Activated CD4-positive, alpha-beta T cell treated with anti-CD3 and anti-CD28 coated beads, Interleukin-2, amount 10 ng/mL, durations not matched to agents 7 days and 5 days (primary cell): ENCODE measurements around the gene PIK3R5. TPM values are rescaled to one million over a fixed set of nuclear protein-coding genes. Genes with fewer than 3 reads are reported as not detected.

Source experiments
- CTCF ChIA-PET: fragments of 350-600 bp; sonication (Branson Sonifier 250); formaldehyde crosslinking; loops from one replicate; lab custom pipeline; 2021; ENCODE audit warnings: antibody characterized with exemption; lab: Charles Lee
- POLR2A ChIA-PET: fragments of 350-600 bp; sonication (Branson Sonifier 250); formaldehyde crosslinking; loops from one replicate; lab custom pipeline; 2021; ENCODE audit warnings: antibody characterized with exemption; lab: Charles Lee
- DNase-seq: peaks from one replicate; pipeline ENCODE4 v3.0.0-alpha.2; 2020
- H3K27ac Mint-ChIP-seq: one replicate; pipeline ENCODE4 v1.8.0; 2021; ENCODE audit warnings: mild to moderate bottlenecking, moderate library complexity, mixed read lengths
- H3K27me3 Mint-ChIP-seq: one replicate; pipeline ENCODE4 v1.8.0; 2021; ENCODE audit warnings: mixed read lengths
- H3K36me3 Mint-ChIP-seq: one replicate; pipeline ENCODE4 v1.8.0; 2021; ENCODE audit warnings: low read depth, mixed read lengths
- H3K4me1 Mint-ChIP-seq: one replicate; pipeline ENCODE4 v1.8.0; 2021; ENCODE audit warnings: mixed read lengths
- H3K4me3 Mint-ChIP-seq: one replicate; pipeline ENCODE4 v1.8.0; 2021; ENCODE audit warnings: mild to moderate bottlenecking, moderate library complexity, mixed read lengths
- H3K9me3 Mint-ChIP-seq: one replicate; pipeline ENCODE4 v1.8.0; 2021; ENCODE audit warnings: mixed read lengths
- total RNA-seq, 2 experiments: library from RNA; stranded (reverse); gene quantifications; one replicate each; pipeline ENCODE4 v1.2.3, GENCODE V29; 2021

The PIK3R5 gene
- total RNA-seq, 2 experiments from 2014 or later = 73.4 to 77.6 TPM

DNA sequence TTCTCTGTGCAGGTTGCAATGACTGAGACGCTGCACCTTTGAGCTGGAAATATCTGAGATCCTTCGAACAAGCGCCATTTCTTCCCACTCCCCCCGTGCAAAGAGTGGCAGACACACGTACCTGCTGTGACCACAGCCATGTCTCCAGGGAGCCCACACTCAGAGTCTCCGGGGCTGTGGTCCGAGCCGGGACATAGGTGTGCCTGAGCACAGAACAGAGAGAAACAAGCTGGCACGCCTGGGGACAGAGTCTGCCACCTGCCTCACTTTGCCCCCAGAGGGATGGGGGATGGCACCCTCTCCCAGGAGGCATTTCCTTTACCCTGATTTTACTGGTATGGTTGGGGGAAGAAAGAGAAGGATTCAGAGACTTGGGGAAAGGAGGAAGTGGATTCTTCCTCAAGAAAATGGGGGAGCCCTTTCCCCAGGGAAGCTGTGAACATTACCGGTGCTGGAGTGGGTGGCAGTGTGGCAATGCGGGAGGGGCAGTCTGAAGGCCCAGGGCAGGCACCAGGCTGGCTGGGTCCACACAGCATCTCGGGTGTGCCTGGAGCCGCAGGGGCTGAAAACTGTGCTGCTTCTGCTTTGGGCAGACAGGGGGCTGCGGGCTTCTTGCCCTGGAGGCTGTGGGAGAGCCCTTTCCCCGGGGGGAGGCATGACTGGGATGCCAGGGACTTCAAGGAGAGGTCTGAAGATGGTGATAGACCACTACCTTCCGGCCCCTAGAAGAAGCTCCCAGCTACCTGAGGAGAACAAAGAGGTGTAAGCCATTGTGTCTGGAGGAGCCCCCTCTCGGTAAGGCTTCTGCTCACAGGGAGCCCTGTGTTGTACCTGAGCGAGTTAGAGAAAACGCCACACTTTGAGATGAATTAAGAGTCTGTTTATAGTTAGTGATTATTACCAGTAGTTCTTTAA, 91.4 kb downstream of the PIK3R5 start:
- no peak overlapping the region for H3K27ac Mint-ChIP-seq
- DNase-seq = no peak
- ChIA-PET CTCF (interaction anchor here (0.7 kb wide), 1 partner anchor 9 kb away, joined by 3 read pairs; no protein-coding TSS in a partner anchor), POLR2A (no interaction called here)
- no peaks in the 10 kb centered on the region for H3K9me3 Mint-ChIP-seq
- H3K36me3 Mint-ChIP-seq = peaks cover 18% of the 10 kb centered on the region
- no peak overlapping the region for H3K4me3 Mint-ChIP-seq
- peaks cover 5% of the 10 kb centered on the region for H3K4me1 Mint-ChIP-seq
- H3K27me3 Mint-ChIP-seq = no peaks in the 10 kb centered on the region

DNA sequence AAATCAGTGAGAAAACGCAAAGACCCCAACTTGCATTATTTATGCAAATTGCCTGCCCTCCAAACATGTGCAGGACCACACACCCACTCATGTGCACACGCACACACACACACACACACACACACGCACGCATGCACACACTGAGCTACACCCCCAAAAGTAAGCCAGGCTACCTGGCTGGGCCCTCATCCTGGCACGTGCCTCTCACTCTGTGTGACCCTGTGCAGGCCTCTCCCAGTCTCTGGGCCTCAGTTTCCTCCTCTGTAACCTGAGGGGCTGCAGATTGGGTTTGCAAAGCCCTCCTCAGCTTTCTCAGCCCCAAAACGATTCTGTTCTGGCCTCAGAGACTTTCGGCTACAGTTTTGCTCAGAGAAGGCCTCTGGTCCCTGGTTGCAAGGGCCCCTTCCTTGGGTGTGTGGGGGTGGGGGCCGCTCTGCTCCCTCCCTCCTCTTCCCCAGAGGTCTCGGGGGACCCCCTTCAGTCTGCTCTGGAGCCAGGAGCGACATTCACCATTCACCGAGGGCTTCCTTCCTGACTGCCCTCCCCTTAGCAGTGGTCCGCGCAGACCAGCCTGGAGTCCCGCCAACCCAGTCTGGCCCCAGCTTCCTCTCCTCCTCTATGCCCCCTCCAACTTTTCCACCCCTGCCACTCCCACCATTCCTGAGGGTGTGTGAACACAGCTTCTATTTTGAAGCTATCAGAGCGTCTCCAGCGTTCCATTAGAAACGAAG, 92.6 kb downstream of the PIK3R5 start:
- Mint-ChIP-seq H3K36me3 (peaks cover 6% of the 10 kb centered on the region), H3K27ac (no peak overlapping the region), H3K27me3 (no peaks in the 10 kb centered on the region), H3K4me1 (peaks cover 14% of the 10 kb centered on the region), H3K9me3 (no peaks in the 10 kb centered on the region), H3K4me3 (no peak overlapping the region)
- CTCF ChIA-PET = interaction anchor here (0.6 to 1.1 kb wide), 2 partner anchors 23 to 1224 kb away, joined by 3 read pairs; no protein-coding TSS in a partner anchor
- DNase-seq = no peak
- POLR2A ChIA-PET = interaction anchor here (0.6 kb wide), 1 partner anchor 854 kb away, joined by 4 read pairs; no protein-coding TSS in a partner anchor

DNA sequence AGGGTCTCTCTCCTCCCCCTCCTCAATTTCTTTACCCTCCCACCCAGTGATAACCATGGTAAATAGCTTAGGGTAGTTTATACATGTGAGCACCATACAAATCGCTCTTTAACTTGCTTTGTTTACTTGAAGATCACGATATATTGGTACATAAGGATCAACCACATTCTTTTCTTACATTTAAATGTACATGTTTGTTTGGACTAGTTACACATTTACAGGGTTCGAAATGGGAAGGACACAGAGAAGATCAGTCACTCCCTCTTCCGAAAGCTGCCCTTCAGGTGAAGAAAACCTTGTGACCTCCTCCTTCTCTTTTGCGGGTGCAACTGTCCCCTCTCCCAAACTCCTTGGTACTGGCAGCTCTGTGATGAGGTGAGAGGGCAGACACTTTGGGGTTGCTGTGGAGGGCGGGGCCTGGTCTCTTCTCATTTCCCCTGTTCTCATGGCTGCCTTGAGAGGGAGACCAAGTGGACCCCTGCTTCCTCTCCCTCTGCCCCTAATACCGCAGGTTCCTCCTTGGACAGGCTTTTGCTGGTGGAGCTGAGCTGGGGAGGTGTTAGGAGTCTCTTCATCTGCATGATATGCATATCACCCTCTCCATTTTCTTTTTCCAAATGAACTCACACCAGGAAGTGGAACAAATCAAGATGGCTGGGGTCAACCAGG, 93.3 kb downstream of the PIK3R5 start:
- no peaks in the 10 kb centered on the region for H3K27me3 Mint-ChIP-seq
- no peaks in the 10 kb centered on the region for H3K9me3 Mint-ChIP-seq
- POLR2A ChIA-PET = interaction anchor here (0.6 kb wide), 1 partner anchor 853 kb away, joined by 4 read pairs; no protein-coding TSS in a partner anchor
- no peak for DNase-seq
- H3K27ac Mint-ChIP-seq = no peak overlapping the region
- H3K4me1 Mint-ChIP-seq = peaks cover 21% of the 10 kb centered on the region
- CTCF ChIA-PET = interaction anchor here (0.6 to 1.7 kb wide), 4 partner anchors 14 to 1223 kb away, joined by 3 read pairs; no protein-coding TSS in a partner anchor
- H3K36me3 Mint-ChIP-seq = peaks cover 3% of the 10 kb centered on the region
- no peak overlapping the region for H3K4me3 Mint-ChIP-seq

DNA sequence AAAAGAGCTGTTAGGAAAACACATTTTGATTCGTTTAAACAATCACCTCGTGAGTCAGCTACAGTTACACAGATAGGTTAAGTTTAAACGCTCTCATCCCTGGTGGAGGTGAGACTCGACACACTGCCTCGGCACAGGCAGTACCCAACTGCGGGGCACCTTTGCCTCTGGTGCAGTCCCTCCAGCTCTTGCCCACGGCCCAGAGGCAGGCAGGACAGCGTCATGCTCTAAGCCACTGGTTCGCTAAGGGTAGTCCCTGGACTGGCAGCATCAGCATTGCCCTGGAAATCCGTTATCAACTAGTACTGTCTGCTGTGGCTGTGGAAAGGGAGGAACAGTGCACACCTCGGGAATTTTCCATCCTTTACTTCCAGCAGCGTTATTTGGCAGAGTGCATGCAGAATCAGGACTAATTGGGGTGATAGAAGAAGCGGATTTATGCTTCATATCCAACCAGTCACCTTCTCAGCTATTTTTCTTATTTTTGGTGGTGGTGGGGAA, 94.4 kb downstream of the PIK3R5 start:
- Mint-ChIP-seq H3K4me3 (no peak overlapping the region), H3K27me3 (no peaks in the 10 kb centered on the region), H3K9me3 (no peaks in the 10 kb centered on the region), H3K27ac (no peak overlapping the region), H3K36me3 (peaks cover 3% of the 10 kb centered on the region), H3K4me1 (peaks cover 29% of the 10 kb centered on the region)
- CTCF ChIA-PET = interaction anchor here (1.1 to 1.7 kb wide), 2 partner anchors 13 to 487 kb away, joined by 3 read pairs; no protein-coding TSS in a partner anchor
- POLR2A ChIA-PET = no interaction called here
- DNase-seq = no peak

DNA sequence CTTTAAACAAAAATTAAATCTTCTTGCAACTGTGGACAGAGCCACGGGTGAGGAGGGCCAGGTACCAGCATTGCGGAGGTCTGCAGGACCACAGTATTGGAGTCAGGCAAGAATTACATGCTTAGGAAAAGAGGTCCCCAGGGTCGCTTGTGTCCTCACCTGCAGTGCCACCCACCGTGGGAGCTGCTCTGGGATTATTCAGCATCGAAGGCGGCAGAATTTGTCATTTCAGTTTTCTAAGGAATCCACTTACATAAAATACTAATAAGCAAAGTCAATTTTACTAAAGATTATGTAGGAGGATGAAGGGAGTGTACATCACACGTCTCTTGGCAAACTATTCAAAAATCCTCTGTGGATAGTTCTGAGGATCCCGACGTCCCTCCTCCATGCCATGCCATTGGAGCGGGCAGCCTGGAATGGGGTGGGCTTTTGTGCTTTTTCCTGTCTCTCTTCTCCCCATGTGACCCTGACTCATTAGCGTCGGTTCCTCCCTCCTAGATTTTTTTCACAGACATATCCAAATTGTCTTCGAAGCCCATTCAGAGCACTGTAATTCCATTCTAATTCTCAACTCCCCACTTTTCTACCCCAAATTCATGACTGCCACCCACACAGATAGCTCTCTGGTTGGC, 95.0 kb downstream of the PIK3R5 start:
- peaks cover 29% of the 10 kb centered on the region for H3K4me1 Mint-ChIP-seq
- H3K27ac Mint-ChIP-seq = no peak overlapping the region
- CTCF ChIA-PET = interaction anchor here (1.7 kb wide), 1 partner anchor 12 kb away, joined by 3 read pairs; no protein-coding TSS in a partner anchor
- H3K27me3 Mint-ChIP-seq = no peaks in the 10 kb centered on the region
- H3K36me3 Mint-ChIP-seq = peaks cover 3% of the 10 kb centered on the region
- DNase-seq = no peak
- no peak overlapping the region for H3K4me3 Mint-ChIP-seq
- POLR2A ChIA-PET = no interaction called here
- no peaks in the 10 kb centered on the region for H3K9me3 Mint-ChIP-seq

DNA sequence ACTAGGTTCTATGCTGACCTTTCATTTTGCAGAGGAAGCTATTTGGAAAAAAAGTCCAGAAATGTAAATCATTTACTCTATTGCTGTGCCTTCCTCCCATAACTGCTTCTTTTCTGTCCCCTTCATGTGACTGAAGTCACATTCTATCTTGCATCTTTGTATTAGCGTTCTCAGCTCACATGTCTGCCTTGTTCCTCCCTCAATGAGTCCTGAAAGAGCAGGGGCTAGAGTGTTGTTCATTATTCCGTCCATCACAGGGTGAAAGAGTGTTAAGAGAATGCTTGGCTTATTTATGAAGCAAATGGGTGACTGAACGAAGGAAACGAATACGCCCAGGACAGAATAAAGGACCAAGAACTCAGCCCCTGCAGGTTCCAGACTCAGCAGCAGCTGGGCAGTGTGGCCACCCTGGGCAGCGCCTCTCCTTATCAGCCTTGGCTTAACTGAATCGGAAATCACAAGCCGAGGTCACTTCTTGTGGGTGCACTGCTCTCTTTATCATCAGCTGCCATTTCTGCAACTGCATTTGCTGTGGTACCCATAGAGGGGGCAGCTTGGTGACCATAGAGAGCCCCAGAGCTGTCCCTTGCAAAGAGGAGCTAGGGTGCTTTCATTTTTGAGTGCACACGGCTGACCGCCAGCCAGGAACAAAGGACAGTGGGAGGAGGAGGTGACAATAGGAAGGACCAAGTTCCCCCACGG, 96.2 kb downstream of the PIK3R5 start:
- H3K36me3 Mint-ChIP-seq = peaks cover 3% of the 10 kb centered on the region
- no peak overlapping the region for H3K27ac Mint-ChIP-seq
- H3K9me3 Mint-ChIP-seq = no peaks in the 10 kb centered on the region
- H3K4me3 Mint-ChIP-seq = no peak overlapping the region
- peaks cover 34% of the 10 kb centered on the region for H3K4me1 Mint-ChIP-seq
- POLR2A ChIA-PET = no interaction called here
- no peaks in the 10 kb centered on the region for H3K27me3 Mint-ChIP-seq
- CTCF ChIA-PET = interaction anchor here (0.9 to 1.5 kb wide), 4 partner anchors 11 to 26 kb away, joined by 3 to 4 read pairs (median 3); no protein-coding TSS in a partner anchor
- no peak for DNase-seq

DNA sequence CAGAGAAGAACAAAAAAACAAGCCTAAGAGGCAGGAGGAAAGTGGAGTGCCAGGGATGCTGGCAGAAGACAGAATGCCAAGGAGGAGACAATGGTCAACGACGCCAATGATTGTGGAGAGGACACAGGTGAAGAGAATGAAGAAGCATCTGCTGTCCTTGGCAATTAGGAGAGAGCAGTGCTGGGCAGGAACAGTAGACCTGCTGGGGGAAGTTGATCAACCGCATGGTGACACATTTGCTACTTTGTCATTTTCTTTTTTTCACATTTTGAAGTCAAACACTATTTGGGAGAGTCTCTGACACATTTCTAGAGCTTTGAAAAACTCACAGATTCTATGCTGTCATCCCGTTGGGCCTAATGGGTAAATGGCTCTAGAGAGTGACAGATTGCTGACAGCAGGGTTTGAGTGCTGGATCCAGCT, 97.0 kb downstream of the PIK3R5 start:
- ChIA-PET POLR2A (no interaction called here), CTCF (interaction anchor here (0.9 to 1.5 kb wide), 3 partner anchors 10 to 27 kb away, joined by 3 to 4 read pairs (median 3); no protein-coding TSS in a partner anchor)
- H3K9me3 Mint-ChIP-seq = no peaks in the 10 kb centered on the region
- no peaks in the 10 kb centered on the region for H3K27me3 Mint-ChIP-seq
- DNase-seq = no peak
- H3K4me1 Mint-ChIP-seq = peaks cover 34% of the 10 kb centered on the region
- no peak overlapping the region for H3K4me3 Mint-ChIP-seq
- H3K27ac Mint-ChIP-seq = no peak overlapping the region
- peaks cover 3% of the 10 kb centered on the region for H3K36me3 Mint-ChIP-seq

DNA sequence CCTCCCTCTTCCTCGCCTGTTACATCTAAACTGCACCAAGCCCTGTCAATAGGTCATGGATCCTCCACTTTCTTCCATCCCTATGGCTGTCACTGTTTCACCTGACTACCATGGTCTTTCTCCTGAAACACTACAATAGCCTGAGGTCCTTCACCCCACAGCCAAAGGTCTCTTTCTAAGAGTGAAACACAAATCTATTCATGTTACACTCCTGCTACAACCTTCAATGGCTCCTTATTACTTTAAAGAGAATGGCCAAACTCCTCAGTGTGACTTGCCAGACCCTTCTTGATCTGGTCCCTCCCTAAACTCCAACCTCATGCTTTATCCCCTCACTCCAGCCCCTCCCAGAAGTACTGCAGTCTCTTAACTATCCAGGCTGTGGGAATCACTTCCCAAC, 97.4 kb downstream of the PIK3R5 start:
- H3K36me3 Mint-ChIP-seq = peaks cover 5% of the 10 kb centered on the region
- no peaks in the 10 kb centered on the region for H3K27me3 Mint-ChIP-seq
- no peak for DNase-seq
- H3K9me3 Mint-ChIP-seq = no peaks in the 10 kb centered on the region
- CTCF ChIA-PET = interaction anchor here (1.2 to 1.5 kb wide), 3 partner anchors 10 to 28 kb away, joined by 3 to 4 read pairs (median 3); no protein-coding TSS in a partner anchor
- peaks cover 34% of the 10 kb centered on the region for H3K4me1 Mint-ChIP-seq
- POLR2A ChIA-PET = no interaction called here
- peak overlapping the region; percentile 89 for H3K27ac Mint-ChIP-seq
- H3K4me3 Mint-ChIP-seq = peak overlapping the region; percentile 90

DNA sequence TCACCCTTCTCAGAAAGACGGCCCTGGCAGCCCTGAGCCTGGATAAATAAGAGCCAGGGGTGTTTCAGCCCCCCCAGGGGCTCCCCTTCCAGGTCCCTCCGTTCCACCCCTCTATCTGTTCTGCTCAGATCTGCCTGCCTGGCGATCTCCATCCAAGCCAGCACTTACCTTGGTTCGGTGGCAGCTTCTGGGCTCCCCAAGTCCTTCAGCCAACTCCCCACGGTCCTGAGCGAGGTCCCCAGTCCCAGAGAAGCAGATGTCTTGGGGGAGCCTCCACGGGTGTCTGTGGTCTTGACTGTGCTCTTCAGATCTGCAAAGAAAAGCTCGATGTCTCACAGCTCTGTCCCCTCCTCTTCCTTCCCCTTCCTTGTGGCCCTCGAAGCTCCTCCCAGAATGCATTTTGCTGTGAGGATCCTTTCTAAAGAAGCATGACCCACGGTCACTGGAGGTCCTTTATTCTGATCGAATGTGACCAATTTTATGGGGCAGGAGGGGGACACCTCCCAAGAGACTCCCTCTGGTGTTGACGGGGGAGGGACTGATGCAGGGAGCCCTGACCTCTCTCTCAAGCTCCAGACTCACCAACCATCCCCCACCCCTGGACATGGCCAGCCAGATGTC, 98.0 kb downstream of the PIK3R5 start, which contains the start of gene PIK3R6:
PIK3R6 (minus strand) TSS at position 314 of the 621 bp plus-strand sequence. CDS start 17,880 bp downstream, outside the sequence.
- Mint-ChIP-seq H3K4me3 (peak within 1 kb of the TSS; percentile 90), H3K9me3 (no peaks in the 10 kb centered on the region), H3K36me3 (peaks cover 7% of the 10 kb centered on the region), H3K27ac (peak within 1 kb of the TSS; percentile 89), H3K4me1 (peaks cover 37% of the 10 kb centered on the region), H3K27me3 (no peaks in the 10 kb centered on the region)
- ChIA-PET CTCF (interaction anchor here (0.8 to 1.5 kb wide), 3 partner anchors 9 to 12 kb away, joined by 3 to 4 read pairs (median 3); no protein-coding TSS in a partner anchor), POLR2A (no interaction called here)
- peak; percentile 26 for DNase-seq

DNA sequence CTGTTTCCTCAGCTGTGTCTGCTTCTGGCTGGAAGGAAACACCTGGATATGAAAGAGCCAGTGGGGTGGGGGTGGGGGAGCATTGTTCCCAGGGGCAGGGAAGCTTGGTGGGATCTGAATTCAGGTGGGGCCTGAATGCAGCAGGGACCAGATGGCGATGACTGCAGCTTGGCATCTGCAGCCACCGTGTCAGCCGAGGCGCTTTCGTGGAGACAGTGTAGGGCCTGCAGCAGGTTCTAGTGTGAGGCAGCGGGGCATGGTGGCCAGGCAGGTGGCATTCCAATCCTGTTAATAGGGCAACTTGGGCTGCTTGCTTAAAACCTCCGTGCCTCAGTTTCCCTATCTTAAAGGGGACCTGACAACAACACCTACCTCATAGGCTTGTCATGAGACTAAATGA, 99.7 kb downstream of the PIK3R5 start:
- Mint-ChIP-seq H3K4me1 (peaks cover 50% of the 10 kb centered on the region), H3K4me3 (no peak overlapping the region)
- DNase-seq = no peak

More for the DNA sequence above, 99.7 kb downstream of the PIK3R5 start:
- no peak overlapping the region for H3K27ac Mint-ChIP-seq
- peaks cover 12% of the 10 kb centered on the region for H3K36me3 Mint-ChIP-seq
- POLR2A ChIA-PET = no interaction called here
- no peaks in the 10 kb centered on the region for H3K9me3 Mint-ChIP-seq
- CTCF ChIA-PET = interaction anchor here (1.0 kb wide), 1 partner anchor 13 kb away, joined by 3 read pairs; no protein-coding TSS in a partner anchor
- H3K27me3 Mint-ChIP-seq = no peaks in the 10 kb centered on the region
